ENCODE results near the gene ZBTB22. TPM values are rescaled to one million over a fixed set of nuclear protein-coding genes. Genes with fewer than 3 reads are reported as not detected.
"Not testable (repeated sequence)": the region's sequence is repeated elsewhere in the genome, so short reads cannot be mapped to it uniquely, and the experiment has no call there.

Gene ZBTB22
- total RNA-seq, 1 donor from 2014 or later = 24.1 TPM

- no peak for DNase-seq (ENCODE audit: low read depth)
These were observed 38.3 kb downstream of the ZBTB22 start for GRCh38 chr6:33279257-33279695.

- DNase-seq (ENCODE audit: low read depth) = no peak
These were observed 38.7 kb downstream of the ZBTB22 start for GRCh38 chr6:33278810-33279209.

GRCh38 chr6:33278392-33278741, 39.2 kb downstream of the ZBTB22 start:
- DNase-seq (ENCODE audit: low read depth) = no peak

GRCh38 chr6:33277663-33278391, 39.7 kb downstream of the ZBTB22 start:
- no peak for DNase-seq (ENCODE audit: low read depth)

- DNase-seq (ENCODE audit: low read depth) = peak; percentile 41
These were observed 40.5 kb downstream of the ZBTB22 start, which contains the start of gene B3GALT4 for GRCh38 chr6:33276864-33277662. TSS of gene B3GALT4 (plus strand) at chr6:33277123. CDS start at chr6:33277420, 297 bp downstream.

- no peak for DNase-seq (ENCODE audit: low read depth)
These were observed 41.0 kb downstream of the ZBTB22 start for GRCh38 chr6:33276581-33276863.

- not testable (repeated sequence) for DNase-seq (ENCODE audit: low read depth)
These were observed 41.6 kb downstream of the ZBTB22 start for GRCh38 chr6:33275795-33276580.

GRCh38 chr6:33273924-33274902, 43.3 kb downstream of the ZBTB22 start:
- no peak for DNase-seq (ENCODE audit: low read depth)

- DNase-seq (ENCODE audit: low read depth) = no peak
These were observed 44.2 kb downstream of the ZBTB22 start for GRCh38 chr6:33273129-33273923.

GRCh38 chr6:33272275-33273128, 45.0 kb downstream of the ZBTB22 start:
- DNase-seq (ENCODE audit: low read depth) = peak; percentile 11

- DNase-seq (ENCODE audit: low read depth) = peak; percentile 98
These were observed 45.9 kb downstream of the ZBTB22 start, which contains the start of the genes RPS18 and VPS52 for GRCh38 chr6:33271468-33272274. TSS of gene RPS18 (plus strand) at chr6:33272075. CDS start at chr6:33272120, 45 bp downstream. TSS of gene VPS52 (minus strand) at chr6:33271876. CDS start at chr6:33271675, 201 bp downstream.

GRCh38 chr6:33271117-33271467, 46.5 kb downstream of the ZBTB22 start:
- DNase-seq (ENCODE audit: low read depth) = no peak

Other genes starting within 250 kb of the ZBTB22 start
- 7.0 and 9.7 TPM in 2 replicates for gene HLA-DPA1, start 244.1 kb downstream of the ZBTB22 start, total RNA-seq
- 12.2 and 25.7 TPM in 2 replicates for gene HLA-DPB1, start 241.8 kb downstream of the ZBTB22 start, total RNA-seq
- 0.17 and 0.20 TPM in 2 replicates for gene COL11A2, start 125.3 kb downstream of the ZBTB22 start, total RNA-seq
- 16.8 and 28.0 TPM in 2 replicates for gene RXRB, start 117.1 kb downstream of the ZBTB22 start, total RNA-seq
- gene SLC39A7, start 116.9 kb downstream of the ZBTB22 start, total RNA-seq = 108 and 119 TPM in 2 replicates
- 11.2 and 26.0 TPM in 2 replicates for gene HSD17B8, start 113.1 kb downstream of the ZBTB22 start, total RNA-seq
- gene RING1, start 109.2 kb downstream of the ZBTB22 start, total RNA-seq = 18.4 and 28.0 TPM in 2 replicates
- 27.8 and 40.4 TPM in 2 replicates for gene VPS52, start 45.9 kb downstream of the ZBTB22 start, total RNA-seq
- 1,432 and 3,352 TPM in 2 replicates for gene RPS18, start 45.7 kb downstream of the ZBTB22 start, total RNA-seq
- 2.7 and 5.9 TPM in 2 replicates for gene B3GALT4, start 40.6 kb downstream of the ZBTB22 start, total RNA-seq
- gene WDR46, start 28.5 kb downstream of the ZBTB22 start, total RNA-seq = 54.6 and 106 TPM in 2 replicates
- gene PFDN6, start 28.1 kb downstream of the ZBTB22 start, total RNA-seq = 30.7 and 41.5 TPM in 2 replicates
- gene RGL2, start 18.8 kb downstream of the ZBTB22 start, total RNA-seq = 34.5 and 34.9 TPM in 2 replicates
- 114 and 147 TPM in 2 replicates for gene TAPBP, start 3.7 kb downstream of the ZBTB22 start, total RNA-seq
- 39.2 and 88.8 TPM in 2 replicates for gene DAXX, start 5.2 kb upstream of the ZBTB22 start, total RNA-seq
- 0.70 and 10.9 TPM in 2 replicates for gene KIFC1, start 74.1 kb upstream of the ZBTB22 start, total RNA-seq
- 11.1 and 16.7 TPM in 2 replicates for gene PHF1, start 93.3 kb upstream of the ZBTB22 start, total RNA-seq
- gene CUTA, start 100.4 kb upstream of the ZBTB22 start, total RNA-seq = 74.7 and 90.5 TPM in 2 replicates
- 1.0 and 5.9 TPM in 2 replicates for gene SYNGAP1, start 102.3 kb upstream of the ZBTB22 start, total RNA-seq
- gene ZBTB9, start 136.8 kb upstream of the ZBTB22 start, total RNA-seq = 4.7 and 9.7 TPM in 2 replicates

Measured in renal cortical epithelial cell (primary cell).